IMR-90 (cell line): ENCODE measurements around the gene SVIL.

ENCODE experiments used
- BHLHE40 ChIP-seq: fragments of 150-350 bp; IDR thresholded peaks from 2 replicates; pipeline ENCODE4 v1.6.1; 2016; ENCODE audit warnings: mild to moderate bottlenecking, low read depth, low read length
- CEBPB ChIP-seq: IDR thresholded peaks from 2 replicates; pipeline ENCODE4 v1.6.1; 2012; ENCODE audit warnings: low read depth, low read length, improper control_type of control experiment
- CHD1 ChIP-seq: IDR thresholded peaks from 2 replicates; pipeline ENCODE4 v1.6.1; 2012; ENCODE audit warnings: low read depth, low read length, improper control_type of control experiment
- ELK1 ChIP-seq: fragments of 150-350 bp; IDR thresholded peaks from 2 replicates; pipeline ENCODE4 v1.6.1; 2016; ENCODE audit warnings: low read depth, mild to moderate bottlenecking, low read length, moderate library complexity, borderline replicate concordance
- MAFK ChIP-seq: IDR thresholded peaks from 2 replicates; pipeline ENCODE4 v1.6.1; 2012; ENCODE audit warnings: low read depth, low read length, improper control_type of control experiment
- NFE2L2 ChIP-seq: fragments of 150-350 bp; IDR thresholded peaks from 2 replicates; pipeline ENCODE4 v1.6.1; 2016; ENCODE audit warnings: low read depth, mild to moderate bottlenecking, low read length
- POLR2A ChIP-seq: IDR thresholded peaks from 2 replicates; pipeline ENCODE4 v1.6.1; 2012; ENCODE audit warnings: mild to moderate bottlenecking, low read depth, low read length
- RAD21 ChIP-seq: IDR thresholded peaks from 2 replicates; pipeline ENCODE4 v1.6.1; 2012; ENCODE audit warnings: low read length, improper control_type of control experiment
- RFX5 ChIP-seq: IDR thresholded peaks from 2 replicates; pipeline ENCODE4 v1.8.0; 2012; ENCODE audit warnings: low read depth, mild to moderate bottlenecking, low read length, moderate library complexity
- USF2 ChIP-seq: fragments of 150-350 bp; IDR thresholded peaks from 2 replicates; pipeline ENCODE4 v1.6.1; 2017; ENCODE audit warnings: mild to moderate bottlenecking, antibody characterized with exemption, low read length, low read depth
- TF ChIP-seq, protein P1 (sequence below): conservative IDR thresholded peaks from 2 replicates; pipeline ENCODE4 v1.5.1; 2012; ENCODE audit warnings: mild to moderate bottlenecking, low read depth, low read length, improper control_type of control experiment

- TF ChIP-seq POLR2A (no peak), RAD21 (no peak), RFX5 (no peak), BHLHE40 (no peak), USF2 (no peak), ELK1 (no peak), CEBPB (no peak), MAFK (no peak), NFE2L2 (no peak), CHD1 (no peak)
- TF ChIP-seq, protein P1, sequence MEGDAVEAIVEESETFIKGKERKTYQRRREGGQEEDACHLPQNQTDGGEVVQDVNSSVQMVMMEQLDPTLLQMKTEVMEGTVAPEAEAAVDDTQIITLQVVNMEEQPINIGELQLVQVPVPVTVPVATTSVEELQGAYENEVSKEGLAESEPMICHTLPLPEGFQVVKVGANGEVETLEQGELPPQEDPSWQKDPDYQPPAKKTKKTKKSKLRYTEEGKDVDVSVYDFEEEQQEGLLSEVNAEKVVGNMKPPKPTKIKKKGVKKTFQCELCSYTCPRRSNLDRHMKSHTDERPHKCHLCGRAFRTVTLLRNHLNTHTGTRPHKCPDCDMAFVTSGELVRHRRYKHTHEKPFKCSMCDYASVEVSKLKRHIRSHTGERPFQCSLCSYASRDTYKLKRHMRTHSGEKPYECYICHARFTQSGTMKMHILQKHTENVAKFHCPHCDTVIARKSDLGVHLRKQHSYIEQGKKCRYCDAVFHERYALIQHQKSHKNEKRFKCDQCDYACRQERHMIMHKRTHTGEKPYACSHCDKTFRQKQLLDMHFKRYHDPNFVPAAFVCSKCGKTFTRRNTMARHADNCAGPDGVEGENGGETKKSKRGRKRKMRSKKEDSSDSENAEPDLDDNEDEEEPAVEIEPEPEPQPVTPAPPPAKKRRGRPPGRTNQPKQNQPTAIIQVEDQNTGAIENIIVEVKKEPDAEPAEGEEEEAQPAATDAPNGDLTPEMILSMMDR = no peak
Observed at GRCh38 chr10:29537799-29538198, 97.0 kb downstream of the SVIL start.
